Measurements from ENCODE around the gene BMP6. TPM values are rescaled to one million over a fixed set of nuclear protein-coding genes. Genes with fewer than 3 reads are reported as not detected.

BMP6 gene
- total and polyA plus RNA-seq, 2 of the 8 experiments (the other 6 are each of a cell fraction or from before 2014, with no cell fraction given) = 2.0 to 2.1 TPM

- H3K18ac ChIP-seq (ENCODE audit: extremely low read depth, low read length) = no peak overlapping the region
- H3K79me2 ChIP-seq (ENCODE audit: control insufficient read depth in 1 of 2, insufficient read depth in 2 of 2, low read length in 2 of 2) = 0 out of 4 replicates have a peak, but pooled peaks cover 0 to 3% of the 10 kb centered on the region in 2 experiments
- no peak overlapping the region for H3K4me2 ChIP-seq (ENCODE audit: insufficient read depth in 1 of 2, low read depth in 2 of 2, low read length in 2 of 2)
- no peak overlapping the region for H4K5ac ChIP-seq (ENCODE audit: insufficient read length, low read depth, low read length)
- H3K56ac ChIP-seq (replicated peaks; ENCODE audit: insufficient read length, low read depth, low read length) = no peak overlapping the region
- no peaks in the 10 kb centered on the region for H3K79me1 ChIP-seq (ENCODE audit: low read depth, low read length)
- H2BK20ac ChIP-seq (ENCODE audit: low read length) = no peak overlapping the region
- WGBS, 2 experiments (ENCODE audit: extremely low coverage in 1 of 2, insufficient coverage in 1 of 2, insufficient read length in 1 of 2, insufficient replicate concordance in 2 of 2, low coverage in 1 of 2, low lambda C conversion rate in 2 of 2, missing lambda C conversion rate in 1 of 2) = 85% methylated on average over 5 of the region's 5 CpGs; no CpG with 5 or more reads in 1 of the 2 experiments
- ChIA-PET POLR2A (ENCODE audit: partially characterized antibody) (interaction anchor here (1.2 kb wide), 1 partner anchor 94 kb away, joined by 3 read pairs; no protein-coding TSS in a partner anchor), CTCF (ENCODE audit: partially characterized antibody) (interaction anchor here (1.3 to 2.1 kb wide), 3 partner anchors 16 to 93 kb away, joined by 3 to 16 read pairs (median 7); no protein-coding TSS in a partner anchor)
- no peaks in the 10 kb centered on the region for H3K4me1 ChIP-seq (replicated peaks in 1 of 4; ENCODE audit: control insufficient read depth in 3 of 4, insufficient read depth in 4 of 4, low read length in 3 of 4)
- H2AFZ ChIP-seq (ENCODE audit: low read length) = no peak overlapping the region
- no peak overlapping the region for H2BK120ac ChIP-seq (replicated peaks; ENCODE audit: low read depth, low read length)
- no peaks in the 10 kb centered on the region for H3K23me2 ChIP-seq (ENCODE audit: low read depth, low read length)
- H3K4ac ChIP-seq (replicated peaks; ENCODE audit: insufficient read length, low read depth, low read length) = no peak overlapping the region
- H2BK12ac ChIP-seq (ENCODE audit: low read depth, low read length) = no peak overlapping the region
- FAIRE-seq = no peak
- H3K27me3 ChIP-seq (replicated peaks in 1 of 4; ENCODE audit: control insufficient read depth in 3 of 4, extremely low read depth in 1 of 4, insufficient read depth in 3 of 4, low read length in 3 of 4) = no peaks in the 10 kb centered on the region
- DNase-seq (ENCODE audit: low read depth in 1 of 2, low spot score in 2 of 2) = no peak
- H4K20me1 ChIP-seq (replicated peaks in 1 of 2; ENCODE audit: control insufficient read depth in 1 of 2, insufficient read depth in 2 of 2, low read length in 2 of 2) = no peaks in the 10 kb centered on the region
- H3K14ac ChIP-seq (ENCODE audit: insufficient read length) = no peak overlapping the region
- no peak overlapping the region for H3K4me3 ChIP-seq (ENCODE audit: extremely low read depth in 1 of 4, insufficient read depth in 2 of 4, low read depth in 3 of 4, low read length in 4 of 4)
- H3K9me3 ChIP-seq (ENCODE audit: insufficient read depth in 2 of 2, low read depth in 1 of 2, low read length in 1 of 2) = no peaks in the 10 kb centered on the region
- no peak overlapping the region for H2BK15ac ChIP-seq (ENCODE audit: low read length)
- no peak overlapping the region for H3K9ac ChIP-seq (replicated peaks in 1 of 4; ENCODE audit: extremely low read depth in 1 of 4, low read depth in 3 of 4, low read length in 3 of 4)
- no peak overlapping the region for H2BK5ac ChIP-seq (ENCODE audit: low read depth, low read length)
- no peak overlapping the region for H4K91ac ChIP-seq (replicated peaks; ENCODE audit: insufficient read length, low read length)
- H3K23ac ChIP-seq (ENCODE audit: insufficient read length) = no peak overlapping the region
- no peak overlapping the region for H3K27ac ChIP-seq (ENCODE audit: low read depth, low read length)
- no peaks in the 10 kb centered on the region for H3K36me3 ChIP-seq (ENCODE audit: control insufficient read depth in 2 of 4, insufficient read depth in 4 of 4, low read length in 3 of 4)
- H4K8ac ChIP-seq (ENCODE audit: extremely low read depth, insufficient read depth, low read length) = no peak overlapping the region
- H2AK5ac ChIP-seq (ENCODE audit: low read depth, low read length) = no peak overlapping the region
- TF ChIP-seq POU5F1 (IDR thresholded peaks at IDR 0.05; ENCODE audit: low read depth, low read length) (no peak), CREB1 (IDR thresholded peaks at IDR 0.05) (no peak), NANOG (IDR thresholded peaks at IDR 0.05; ENCODE audit: insufficient read depth, low read depth, low read length, poor library complexity, severe bottlenecking) (no peak), TAF7 (optimal IDR thresholded peaks at IDR 0.05; ENCODE audit: borderline replicate concordance, low read depth, low read length) (no peak), HDAC6 (IDR thresholded peaks at IDR 0.05; ENCODE audit: low read depth, low read length) (no peak), CTCF (IDR thresholded peaks at IDR 0.05; ENCODE audit: control extremely low read depth in 1 of 3, insufficient read depth in 1 of 3, low read depth in 1 of 3, low read length in 3 of 3) (no peak), BRCA1 (IDR thresholded peaks at IDR 0.05; ENCODE audit: low read depth, low read length) (no peak), SRF (IDR thresholded peaks at IDR 0.05; ENCODE audit: low read depth, low read length) (no peak), SP2 (IDR thresholded peaks at IDR 0.05; ENCODE audit: low read length) (no peak)
Observed at GRCh38 chr6:7815716-7816115, 89.8 kb downstream of the BMP6 start.

All from H1 (cell line).